Lung (tissue), 12 donors: ENCODE measurements around the gene C16orf96. TPM values are rescaled to one million over a fixed set of nuclear protein-coding genes. Genes with fewer than 3 reads are reported as not detected.

Source experiments
- ATAC-seq: fragments of 200-7000 bp; cut with Tn5 transposase; one replicate; pipeline ENCODE4 v1.9.1; 2020; ENCODE audit warnings: moderate number of reproducible peaks; ENCODE audit not compliant: insufficient read depth, low FRiP score
- DNase-seq, 3 donors: peaks; one replicate each; pipeline ENCODE4 v3.0.0-alpha.2; 2013 to 2017
- H3K27ac ChIP-seq, 2 donors: one replicate each; pipeline ENCODE4 v1.5.1; 2013; ENCODE audit warnings: mild to moderate bottlenecking in 2 of 2, moderate library complexity in 2 of 2, control low read depth in 1 of 2, inconsistent platforms in 1 of 2, low read depth in 1 of 2, low read length in 1 of 2
- H3K27me3 ChIP-seq, 3 donors: one replicate each; pipeline ENCODE4 v1.5.1; 2013; ENCODE audit warnings: low read length in 2 of 3; ENCODE audit not compliant: control insufficient read depth in 3 of 3, insufficient read depth in 3 of 3
- H3K36me3 ChIP-seq, 4 donors: one replicate each; pipeline ENCODE4 v1.5.1; 2013; ENCODE audit warnings: low read length in 4 of 4, mild to moderate bottlenecking in 1 of 4, moderate library complexity in 1 of 4; ENCODE audit not compliant: control insufficient read depth in 4 of 4, insufficient read depth in 4 of 4
- H3K4me1 ChIP-seq, 5 donors: one replicate each; pipeline ENCODE4 v1.5.1; 2013; ENCODE audit warnings: low read length in 5 of 5, mild to moderate bottlenecking in 2 of 5, moderate library complexity in 1 of 5; ENCODE audit not compliant: control insufficient read depth in 5 of 5, insufficient read depth in 5 of 5
- H3K4me3 ChIP-seq: one replicate; pipeline ENCODE4 v1.5.1; 2013; ENCODE audit warnings: mild to moderate bottlenecking, control low read depth, moderate library complexity
- H3K9ac ChIP-seq, 2 donors: one replicate each; pipeline ENCODE4 v1.5.1; 2013; ENCODE audit warnings: low read length in 2 of 2, control low read depth in 1 of 2; ENCODE audit not compliant: insufficient read depth in 1 of 2
- H3K9me3 ChIP-seq, 4 donors: one replicate each; pipeline ENCODE4 v1.5.1; 2013; ENCODE audit warnings: low read length in 3 of 4, mild to moderate bottlenecking in 1 of 4, moderate library complexity in 1 of 4; ENCODE audit not compliant: control insufficient read depth in 4 of 4, insufficient read depth in 3 of 4
- WGBS, 2 donors: extraction: QIAGEN DNeasy Blood & Tissue Kit; methylation state at CpG; one replicate each; pipeline ENCODE4 v1.1.7; 2013; 5-methylcytosine and 5-hydroxymethylcytosine counted together
- polyA plus RNA-seq, 2 donors: library from polyadenylated mRNA; stranded (reverse); fragments of 200-250 nt; gene quantifications; one replicate each; pipeline ENCODE4 v1.2.1, GENCODE V29; 2013
- total RNA-seq, 2 donors: library from RNA; depleted of rRNA in 1 of 2; stranded (reverse); fragments of >200 nt in 1 of 2; gene quantifications; one replicate each; pipeline ENCODE4 v1.2.1, GENCODE V29; 2014 to 2021
- TF ChIP-seq, protein P1 (sequence below): IDR thresholded peaks from 2 replicates; pipeline ENCODE4 v1.5.1; 2012; ENCODE audit warnings: mild to moderate bottlenecking; ENCODE audit errors: control extremely low read depth, extremely low read depth
- donor health status: control.
- donor health status: control.
- donor health status: Bipolar disorder and iron deficiency.
- donor health status: healthy.
- donor health status: DM: yes; HTN: yes; CAD: no.

The C16orf96 gene
- total and polyA plus RNA-seq, 4 donors, result 0.03 to 0.37 (median 0.16) TPM

DNA sequence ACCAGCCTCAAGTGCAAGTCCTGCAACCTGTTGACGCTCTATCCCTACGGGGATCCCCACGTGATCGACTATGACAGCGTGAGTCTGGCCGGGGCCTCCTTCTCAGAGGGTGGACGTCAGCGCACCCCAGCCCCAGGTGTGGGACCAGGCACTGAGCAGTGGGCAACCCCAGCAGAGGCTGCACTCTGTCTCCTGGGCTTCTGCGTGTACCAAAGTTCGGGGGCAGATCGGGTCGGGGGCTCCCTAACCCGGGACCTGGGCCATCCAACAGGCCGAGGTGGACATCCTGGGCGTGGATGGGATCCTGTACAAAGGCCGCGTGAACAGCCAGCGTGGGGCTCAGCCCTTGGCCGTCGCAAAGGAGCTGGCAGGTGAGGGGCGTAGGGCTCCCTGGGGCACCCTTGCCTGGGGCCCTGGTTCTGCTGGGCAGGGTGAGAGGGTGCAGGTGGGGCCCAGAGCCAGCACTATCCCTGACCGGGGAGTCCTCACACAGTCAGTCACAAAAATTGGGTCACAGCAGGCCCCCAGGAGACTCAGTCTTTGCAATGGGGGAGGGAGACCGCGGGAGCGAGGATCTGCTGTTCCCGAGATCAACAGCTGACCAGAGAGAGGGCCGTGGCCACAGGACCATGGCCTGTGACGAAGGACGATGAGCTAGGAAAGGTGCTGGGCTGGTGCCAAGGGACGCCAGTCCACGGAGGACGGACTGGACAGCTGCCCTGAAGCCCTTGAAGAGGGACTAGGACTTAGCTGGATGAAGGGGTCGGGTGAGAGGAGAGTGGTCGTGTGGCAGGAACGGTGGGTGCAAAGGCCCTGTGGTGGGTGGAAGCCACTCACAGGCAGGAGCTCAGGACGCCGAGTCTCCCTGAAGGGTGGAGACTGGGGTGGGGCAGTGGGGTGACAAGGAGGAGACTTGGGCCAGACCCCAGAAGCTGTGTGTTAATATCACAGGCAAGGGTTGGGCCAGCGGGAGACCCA lies 38.6 kb downstream of the C16orf96 start:
- Histone ChIP-seq H3K36me3 (no peaks in the 10 kb centered on the region), H3K4me1 (no peaks in the 10 kb centered on the region), H3K4me3 (no peak overlapping the region), H3K9me3 (no peaks in the 10 kb centered on the region), H3K27me3 (no peaks in the 10 kb centered on the region), H3K27ac (no peak overlapping the region), H3K9ac (no peak overlapping the region)
- DNase-seq (no peak), ATAC-seq (no peak)
- WGBS, 2 donors, result 91 to 95% methylated on average over 38 of the region's 38 CpGs
- TF ChIP-seq, protein P1, sequence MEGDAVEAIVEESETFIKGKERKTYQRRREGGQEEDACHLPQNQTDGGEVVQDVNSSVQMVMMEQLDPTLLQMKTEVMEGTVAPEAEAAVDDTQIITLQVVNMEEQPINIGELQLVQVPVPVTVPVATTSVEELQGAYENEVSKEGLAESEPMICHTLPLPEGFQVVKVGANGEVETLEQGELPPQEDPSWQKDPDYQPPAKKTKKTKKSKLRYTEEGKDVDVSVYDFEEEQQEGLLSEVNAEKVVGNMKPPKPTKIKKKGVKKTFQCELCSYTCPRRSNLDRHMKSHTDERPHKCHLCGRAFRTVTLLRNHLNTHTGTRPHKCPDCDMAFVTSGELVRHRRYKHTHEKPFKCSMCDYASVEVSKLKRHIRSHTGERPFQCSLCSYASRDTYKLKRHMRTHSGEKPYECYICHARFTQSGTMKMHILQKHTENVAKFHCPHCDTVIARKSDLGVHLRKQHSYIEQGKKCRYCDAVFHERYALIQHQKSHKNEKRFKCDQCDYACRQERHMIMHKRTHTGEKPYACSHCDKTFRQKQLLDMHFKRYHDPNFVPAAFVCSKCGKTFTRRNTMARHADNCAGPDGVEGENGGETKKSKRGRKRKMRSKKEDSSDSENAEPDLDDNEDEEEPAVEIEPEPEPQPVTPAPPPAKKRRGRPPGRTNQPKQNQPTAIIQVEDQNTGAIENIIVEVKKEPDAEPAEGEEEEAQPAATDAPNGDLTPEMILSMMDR, result no peak

DNA sequence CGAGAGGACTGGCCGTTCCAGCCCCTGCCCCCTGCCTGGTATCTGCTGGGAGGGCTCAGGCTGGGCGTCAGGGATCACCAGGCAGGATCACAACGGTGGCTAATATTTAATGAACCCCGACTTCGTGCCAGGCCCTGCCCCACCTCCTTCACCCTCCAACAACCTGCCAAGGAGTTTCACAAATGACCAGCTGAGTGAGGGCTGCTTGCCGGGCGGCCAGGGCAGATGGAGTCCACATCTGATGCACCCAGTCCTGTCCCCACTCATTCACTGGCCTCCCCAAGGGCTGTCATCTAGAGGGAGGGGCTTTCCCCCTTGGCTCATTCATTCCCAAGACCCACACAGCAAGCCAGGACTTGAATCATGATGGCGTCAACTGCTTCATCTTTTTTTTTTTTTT lies 41.0 kb downstream of the C16orf96 start:
- H3K36me3 ChIP-seq, result no peaks in the 10 kb centered on the region
- no peak overlapping the region for H3K4me3 ChIP-seq
- no peak overlapping the region for H3K27ac ChIP-seq
- H3K27me3 ChIP-seq, result no peaks in the 10 kb centered on the region
- ATAC-seq (no peak), DNase-seq (no peak)
- TF ChIP-seq, protein P1, result no peak
- WGBS, 2 donors, result 43 to 63% methylated on average over 9 of the region's 9 CpGs
- no peak overlapping the region for H3K9ac ChIP-seq
- H3K4me1 ChIP-seq, result peaks cover 0 to 13% (median 3%) of the 10 kb centered on the region in 5 donors
- H3K9me3 ChIP-seq, result no peaks in the 10 kb centered on the region

DNA sequence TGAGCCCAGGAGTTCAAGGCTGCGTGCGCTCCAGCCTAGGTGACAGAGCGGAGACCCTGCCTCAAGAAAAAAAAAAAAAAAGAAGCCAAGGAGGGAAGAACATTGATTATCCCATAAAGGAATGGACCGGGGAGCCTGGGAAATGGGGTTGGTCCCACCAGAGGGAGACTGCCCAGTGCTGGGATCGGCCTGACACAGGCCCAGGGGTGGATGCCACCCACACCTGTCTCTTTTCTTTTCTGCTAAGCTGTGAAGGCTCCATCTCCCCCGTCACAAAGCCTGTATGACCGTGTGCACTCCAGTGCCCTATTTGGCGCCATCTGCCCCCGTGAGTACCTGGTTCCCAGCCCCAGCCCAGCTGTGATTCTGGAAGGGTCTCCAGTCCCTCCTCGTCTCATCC lies 42.9 kb downstream of the C16orf96 start:
- Histone ChIP-seq H3K4me3 (no peak overlapping the region), H3K4me1 (peaks cover 0 to 17% (median 4%) of the 10 kb centered on the region in 5 donors), H3K9me3 (no peaks in the 10 kb centered on the region), H3K36me3 (no peaks in the 10 kb centered on the region), H3K27ac (no peak overlapping the region), H3K9ac (no peak overlapping the region), H3K27me3 (no peaks in the 10 kb centered on the region)
- TF ChIP-seq, protein P1, result no peak
- DNase-seq, result no peak
- ATAC-seq, result no peak
- 91 to 96% methylated on average over 10 of the region's 10 CpGs for WGBS, 2 donors
